ENCODE results near the gene M1AP.
"Not testable (repeated sequence)": the region's sequence is repeated elsewhere in the genome, so short reads cannot be mapped to it uniquely, and the experiment has no call there.

Gene M1AP

GRCh38 chr2:74632209-74632938, 15.8 kb downstream of the M1AP start:
- FAIRE-seq: no peak
- no peak for TF ChIP-seq POLR2AphosphoS5 (IDR thresholded peaks at IDR 0.05; ENCODE audit: low read depth, low read length)
- no peak for TF ChIP-seq SPI1 (IDR thresholded peaks at IDR 0.05; ENCODE audit: low read depth, low read length)
- DNase-seq (ENCODE audit: insufficient read length, low spot score): no peak

DNA sequence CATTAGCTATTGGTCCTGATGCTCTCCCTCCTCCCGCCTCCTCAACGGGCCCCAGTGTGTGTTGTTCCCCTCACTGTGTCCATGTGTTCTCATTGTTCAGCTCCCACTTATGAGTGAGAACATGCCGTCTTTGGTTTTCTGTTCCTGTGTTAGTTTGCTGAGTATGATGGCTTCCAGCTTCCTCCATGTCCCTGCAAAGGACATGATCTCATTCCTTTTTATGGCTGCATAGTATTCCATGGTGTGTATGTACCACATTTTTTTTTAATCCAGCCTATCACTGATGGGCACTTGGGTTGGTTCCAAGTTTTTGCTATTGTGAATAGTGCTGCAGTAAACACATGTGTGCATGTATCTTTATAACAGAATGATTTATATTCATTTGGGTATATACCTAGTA, 17.7 kb downstream of the M1AP start:
- DNase-seq (ENCODE audit: insufficient read length, low spot score); FAIRE-seq: not testable (repeated sequence)

GRCh38 chr2:74628538-74629105, 19.5 kb downstream of the M1AP start:
- TF ChIP-seq PAX5 (IDR thresholded peaks at IDR 0.05; ENCODE audit: insufficient read depth, low read length, severe bottlenecking): no peak
- no peak for TF ChIP-seq POU2F2 (IDR thresholded peaks at IDR 0.05; ENCODE audit: low read depth, low read length)
- no peak for TF ChIP-seq SPI1 (IDR thresholded peaks at IDR 0.05; ENCODE audit: low read depth, low read length)
- TF ChIP-seq POLR2AphosphoS5 (IDR thresholded peaks at IDR 0.05; ENCODE audit: low read depth, low read length): no peak
- TF ChIP-seq TAF1 (IDR thresholded peaks at IDR 0.05; ENCODE audit: low read depth, low read length): no peak
- no peak for TF ChIP-seq POLR2A (IDR thresholded peaks at IDR 0.05; ENCODE audit: low read depth, low read length)
- no peak for DNase-seq (ENCODE audit: insufficient read length, low spot score)
- FAIRE-seq: no peak

DNA sequence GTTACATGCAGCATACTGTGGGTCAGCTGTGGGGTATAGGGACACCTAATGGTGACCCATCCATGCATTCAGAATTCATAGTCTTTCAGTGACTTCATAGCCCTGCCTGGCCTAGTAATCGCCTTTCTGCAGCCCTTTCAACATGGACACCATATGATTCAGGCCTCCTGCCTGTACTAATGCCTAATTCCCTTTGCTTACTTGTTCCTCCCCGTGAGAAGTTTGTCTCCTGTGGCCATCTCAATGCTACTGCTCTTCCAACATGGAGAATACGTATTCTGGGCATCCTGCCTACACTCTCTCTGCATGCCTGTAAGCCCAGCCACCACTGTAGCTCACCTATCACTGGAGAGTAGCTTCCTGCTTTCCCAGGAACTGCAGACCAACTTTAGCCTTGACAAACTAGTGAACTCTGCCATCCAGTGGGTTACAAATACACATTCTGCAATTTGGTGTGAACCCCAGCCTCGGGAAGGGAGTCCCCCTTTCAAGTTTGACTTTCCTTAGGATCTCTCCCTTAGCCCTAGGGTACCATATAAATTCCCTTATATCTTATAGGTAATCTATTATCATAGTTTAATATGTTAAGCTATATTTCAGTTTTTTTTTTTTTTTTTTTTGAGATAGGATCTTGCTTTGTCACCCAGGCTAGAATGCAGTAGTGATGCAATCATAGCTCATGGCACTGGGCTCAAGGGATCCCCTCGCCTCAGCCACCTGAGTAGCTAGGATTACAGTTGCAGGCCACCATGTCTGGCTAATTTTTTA, 22.3 kb downstream of the M1AP start:
- DNase-seq (ENCODE audit: insufficient read length, low spot score) (no peak), FAIRE-seq (peak; percentile 16)
- TF ChIP-seq PAX5 (IDR thresholded peaks at IDR 0.05; ENCODE audit: insufficient read depth, low read length, severe bottlenecking): no peak

GRCh38 chr2:74620671-74621070, 27.5 kb downstream of the M1AP start:
- DNase-seq (ENCODE audit: insufficient read length, low spot score) (no peak), FAIRE-seq (no peak)
- TF ChIP-seq PAX5 (IDR thresholded peaks at IDR 0.05; ENCODE audit: insufficient read depth, low read length, severe bottlenecking) (no peak), POLR2AphosphoS5 (IDR thresholded peaks at IDR 0.05; ENCODE audit: low read depth, low read length) (no peak), POLR2A (IDR thresholded peaks at IDR 0.05; ENCODE audit: low read depth, low read length) (no peak), SPI1 (IDR thresholded peaks at IDR 0.05; ENCODE audit: low read depth, low read length) (no peak), POU2F2 (IDR thresholded peaks at IDR 0.05; ENCODE audit: low read depth, low read length) (no peak), TAF1 (IDR thresholded peaks at IDR 0.05; ENCODE audit: low read depth, low read length) (no peak)

- FAIRE-seq: peak; percentile 84
- no peak for DNase-seq (ENCODE audit: insufficient read length, low spot score)
- no peak for TF ChIP-seq PAX5 (IDR thresholded peaks at IDR 0.05; ENCODE audit: insufficient read depth, low read length, severe bottlenecking)
- TF ChIP-seq POLR2A (IDR thresholded peaks at IDR 0.05; ENCODE audit: low read depth, low read length): no peak
- TF ChIP-seq POLR2AphosphoS5 (IDR thresholded peaks at IDR 0.05; ENCODE audit: low read depth, low read length): no peak
- TF ChIP-seq SPI1 (IDR thresholded peaks at IDR 0.05; ENCODE audit: low read depth, low read length): peak; percentile 91
- no peak for TF ChIP-seq POU2F2 (IDR thresholded peaks at IDR 0.05; ENCODE audit: low read depth, low read length)
- no peak for TF ChIP-seq TAF1 (IDR thresholded peaks at IDR 0.05; ENCODE audit: low read depth, low read length)
These were observed 28.4 kb downstream of the M1AP start for GRCh38 chr2:74619651-74620297.

GRCh38 chr2:74618410-74619083, 29.6 kb downstream of the M1AP start:
- no peak for FAIRE-seq
- TF ChIP-seq POU2F2 (IDR thresholded peaks at IDR 0.05; ENCODE audit: low read depth, low read length) (no peak), TAF1 (IDR thresholded peaks at IDR 0.05; ENCODE audit: low read depth, low read length) (no peak), PAX5 (IDR thresholded peaks at IDR 0.05; ENCODE audit: insufficient read depth, low read length, severe bottlenecking) (no peak), POLR2A (IDR thresholded peaks at IDR 0.05; ENCODE audit: low read depth, low read length) (no peak), SPI1 (IDR thresholded peaks at IDR 0.05; ENCODE audit: low read depth, low read length) (no peak), POLR2AphosphoS5 (IDR thresholded peaks at IDR 0.05; ENCODE audit: low read depth, low read length) (no peak)
- DNase-seq (ENCODE audit: insufficient read length, low spot score): no peak

DNA sequence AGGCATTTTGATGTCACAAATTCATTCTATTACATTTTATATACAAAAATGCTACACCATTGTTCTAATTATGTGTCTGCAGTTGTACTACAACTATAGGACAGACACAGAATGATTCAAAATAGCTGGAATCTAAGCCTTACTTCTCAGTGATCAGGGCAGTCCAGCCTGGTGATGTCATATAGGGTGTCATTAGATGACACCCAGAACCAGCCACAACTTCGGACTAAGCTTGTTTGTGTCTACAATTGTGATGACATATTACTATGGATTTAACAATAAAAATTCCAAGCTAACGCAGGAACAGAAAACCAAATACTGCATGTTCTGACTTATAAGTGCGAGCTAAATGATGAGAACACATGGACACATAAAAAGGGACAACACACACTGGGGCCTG, 31.0 kb downstream of the M1AP start:
- TF ChIP-seq POLR2AphosphoS5 (IDR thresholded peaks at IDR 0.05; ENCODE audit: low read depth, low read length): no peak
- TF ChIP-seq POU2F2 (IDR thresholded peaks at IDR 0.05; ENCODE audit: low read depth, low read length): no peak
- no peak for TF ChIP-seq SPI1 (IDR thresholded peaks at IDR 0.05; ENCODE audit: low read depth, low read length)
- no peak for TF ChIP-seq POLR2A (IDR thresholded peaks at IDR 0.05; ENCODE audit: low read depth, low read length)
- DNase-seq (ENCODE audit: insufficient read length, low spot score) (no peak), FAIRE-seq (peak; percentile 40)

DNA sequence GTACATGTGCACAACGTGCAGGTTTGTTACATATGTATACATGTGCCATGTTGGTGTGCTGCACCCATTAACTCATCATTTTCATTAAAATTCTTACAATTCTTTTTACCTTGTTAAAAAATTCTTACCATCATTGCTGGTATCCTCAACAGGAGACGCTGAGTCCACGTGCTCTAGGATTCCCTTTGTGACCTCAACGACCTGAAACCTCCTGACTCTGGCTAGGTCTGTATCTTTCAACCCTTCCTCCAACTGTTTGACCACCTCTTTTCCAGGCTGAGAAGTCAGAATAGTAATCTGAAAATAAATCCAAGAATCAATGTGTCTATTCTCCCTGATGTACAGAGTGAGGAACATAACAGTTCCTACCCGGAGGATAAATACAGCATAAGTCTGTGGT, 41.2 kb downstream of the M1AP start:
- TF ChIP-seq POLR2AphosphoS5 (IDR thresholded peaks at IDR 0.05; ENCODE audit: low read depth, low read length): no peak
- TF ChIP-seq TAF1 (IDR thresholded peaks at IDR 0.05; ENCODE audit: low read depth, low read length): no peak
- TF ChIP-seq SPI1 (IDR thresholded peaks at IDR 0.05; ENCODE audit: low read depth, low read length): no peak
- no peak for TF ChIP-seq POU2F2 (IDR thresholded peaks at IDR 0.05; ENCODE audit: low read depth, low read length)
- TF ChIP-seq POLR2A (IDR thresholded peaks at IDR 0.05; ENCODE audit: low read depth, low read length): no peak
- no peak for TF ChIP-seq PAX5 (IDR thresholded peaks at IDR 0.05; ENCODE audit: insufficient read depth, low read length, severe bottlenecking)
- DNase-seq (ENCODE audit: insufficient read length, low spot score): no peak
- FAIRE-seq: no peak

Data from GM12891 (cell line).